GM12878 (cell line): Measurements from ENCODE around the gene AGAP3. TPM values are rescaled to one million over a fixed set of nuclear protein-coding genes. Genes with fewer than 3 reads are reported as not detected.

Experiments used
- ATAC-seq: fragments of 200-7000 bp; cut with Tn5 transposase; 3 replicates; pipeline ENCODE4 v1.9.1; 2020; ENCODE audit warnings: mild to moderate bottlenecking, moderate library complexity
- BruUV-seq: library from RNA; stranded (reverse); fragments of 400-500 nt; replicated peaks from 2 replicates; lab custom pipeline; 2021; lab: Mats Ljungman, UMichigan
- CTCF ChIA-PET: fragments of 300-600 bp; sonication (Branson Sonifier 250); formaldehyde crosslinking; extraction: SDS; loops from one replicate; lab custom pipeline; 2021; ENCODE audit warnings: inconsistent platforms; lab: Yijun Ruan, JAX
- POLR2A ChIA-PET: fragments of 350-600 bp; formaldehyde crosslinking; extraction: SDS; loops from one replicate; lab custom pipeline; 2021; ENCODE audit warnings: inconsistent platforms; lab: Charles Lee
- RAD21 ChIA-PET: fragments of 300-600 bp; sonication (Branson Sonifier 250); formaldehyde crosslinking; loops from one replicate; lab custom pipeline; 2023; ENCODE audit warnings: antibody characterized with exemption; ENCODE audit not compliant: unreplicated experiment; lab: Charles Lee
- SMC1A ChIA-PET: fragments of 300-600 bp; sonication (Branson Sonifier 250); formaldehyde crosslinking; loops from one replicate; lab custom pipeline; 2023; ENCODE audit not compliant: unreplicated experiment, uncharacterized antibody; lab: Charles Lee
- DNase-seq: peaks from one replicate; pipeline ENCODE4 v3.0.0-alpha.2; 2011; ENCODE audit warnings: low read depth, low spot score
- FAIRE-seq: peaks from 3 replicates; lab custom pipeline; 2011; peaks lifted over from hg19 to GRCh38; lab: Jason Lieb, UNC
- H2AFZ ChIP-seq: 2 replicates; pipeline ENCODE4 v1.6.0; 2011; ENCODE audit warnings: low read depth, low read length, control low read depth; ENCODE audit not compliant: control insufficient read depth
- H3K27ac ChIP-seq: 2 replicates; pipeline ENCODE4 v1.5.1; 2011; ENCODE audit warnings: control low read depth; ENCODE audit not compliant: control insufficient read depth, insufficient read depth
- H3K27me3 ChIP-seq, 2 experiments: replicated peaks in 1 of 2; 2 replicates each; pipeline versions ENCODE4 v1.6.0 to v1.6.1; 2011; ENCODE audit warnings: low read length in 1 of 2; ENCODE audit not compliant: control insufficient read depth in 2 of 2, insufficient read depth in 2 of 2
- H3K36me3 ChIP-seq, 2 experiments: 2 replicates each; pipeline ENCODE4 v1.5.1; 2011; ENCODE audit warnings: low read length in 1 of 2; ENCODE audit not compliant: control insufficient read depth in 2 of 2, insufficient read depth in 2 of 2
- H3K4me1 ChIP-seq: 2 replicates; pipeline ENCODE4 v1.6.1; 2011; ENCODE audit warnings: mild to moderate bottlenecking, low read length, moderate library complexity, mixed read lengths; ENCODE audit not compliant: control insufficient read depth, insufficient read depth
- H3K4me2 ChIP-seq: 2 replicates; pipeline ENCODE4 v1.6.0; 2011; ENCODE audit warnings: control low read depth; ENCODE audit not compliant: control insufficient read depth, insufficient read depth
- H3K4me3 ChIP-seq: fragments of 200-600 bp; sonication (generic); 2 replicates; pipeline ENCODE4 v1.5.1; 2016
- H3K79me2 ChIP-seq: 2 replicates; pipeline ENCODE4 v1.6.0; 2011; ENCODE audit warnings: low read length; ENCODE audit not compliant: control insufficient read depth, insufficient read depth
- H3K9ac ChIP-seq: 2 replicates; pipeline ENCODE4 v1.8.0; 2011; ENCODE audit warnings: low read length, control low read depth, mixed read lengths; ENCODE audit not compliant: control insufficient read depth, insufficient read depth
- H3K9me3 ChIP-seq: replicated peaks from 3 replicates; pipeline ENCODE4 v1.5.1; 2011; ENCODE audit warnings: mild to moderate bottlenecking, low read length; ENCODE audit not compliant: control insufficient read depth, insufficient read depth
- H4K20me1 ChIP-seq: 2 replicates; pipeline ENCODE4 v1.6.0; 2011; ENCODE audit not compliant: control insufficient read depth, insufficient read depth
- ATF7 ChIP-seq: fragments of 450-650 bp; IDR thresholded peaks from 2 replicates; pipeline ENCODE4 v1.6.1; 2016; ENCODE audit warnings: low read depth, mild to moderate bottlenecking
- BHLHE40 ChIP-seq, 2 experiments: fragments of 450-650 bp in 1 of 2; IDR thresholded peaks; 2 replicates each; pipeline ENCODE4 v1.6.1; 2011 to 2017; ENCODE audit warnings: low read depth in 2 of 2, borderline replicate concordance in 1 of 2, improper control_type of control experiment in 1 of 2, low read length in 1 of 2, mild to moderate bottlenecking in 1 of 2
- MTA2 ChIP-seq: fragments of 450-650 bp; IDR thresholded peaks from 2 replicates; pipeline ENCODE4 v1.6.1; 2016; ENCODE audit warnings: low read depth, mild to moderate bottlenecking, moderate library complexity
- MTA3 ChIP-seq: IDR thresholded peaks from 2 replicates; pipeline ENCODE4 v1.6.1; 2012; ENCODE audit warnings: low read length, inconsistent platforms, borderline replicate concordance
- PML ChIP-seq: IDR thresholded peaks from 2 replicates; pipeline ENCODE4 v1.6.1; 2012; ENCODE audit warnings: low read length, inconsistent platforms
- POLR2AphosphoS2 ChIP-seq: IDR thresholded peaks from 2 replicates; pipeline ENCODE4 v1.6.1; 2011; ENCODE audit warnings: low read depth, mild to moderate bottlenecking, low read length, improper control_type of control experiment, moderate library complexity
- POLR2AphosphoS5 ChIP-seq: IDR thresholded peaks from 2 replicates; pipeline ENCODE4 v1.6.1; 2011; ENCODE audit warnings: mild to moderate bottlenecking, low read length, inconsistent platforms
- RFX5 ChIP-seq: IDR thresholded peaks from 2 replicates; pipeline ENCODE4 v1.6.1; 2011; ENCODE audit warnings: low read depth, low read length, improper control_type of control experiment
- SIN3A ChIP-seq: IDR thresholded peaks from 2 replicates; pipeline ENCODE4 v1.6.1; 2012; ENCODE audit warnings: low read depth, low read length, improper control_type of control experiment
- SUZ12 ChIP-seq: fragments of 200-600 bp; sonication (generic); IDR thresholded peaks from one replicate; pipeline ENCODE4 v1.6.1; 2018; ENCODE audit warnings: antibody characterized with exemption, mild to moderate bottlenecking; ENCODE audit not compliant: unreplicated experiment
- TARDBP ChIP-seq: IDR thresholded peaks from 2 replicates; pipeline ENCODE4 v1.6.1; 2016; ENCODE audit warnings: borderline replicate concordance
- TCF12 ChIP-seq: IDR thresholded peaks from 2 replicates; pipeline ENCODE4 v1.6.1; 2011; ENCODE audit warnings: low read depth, mild to moderate bottlenecking, low read length
- ZNF274 ChIP-seq: IDR thresholded peaks from one replicate; pipeline ENCODE4 v1.8.0; 2011; ENCODE audit not compliant: insufficient read length, insufficient read depth
- WGBS: methylation state at CpG from one replicate; pipeline ENCODE4 v1.1.6; 2016; ENCODE audit warnings: low lambda C conversion rate; ENCODE audit not compliant: insufficient replicate concordance, insufficient coverage; ENCODE audit errors: missing lambda C conversion rate; 5-methylcytosine and 5-hydroxymethylcytosine counted together
- in situ Hi-C: fragments of 300-500 bp; cut with MboI; formaldehyde crosslinking; loops from 9 replicates; pipeline ENCODE4 v1.14.3; 2018; ENCODE audit warnings: mixed read lengths
- intact Hi-C: fragments of 100-400 bp; cut with micrococcal nuclease; formaldehyde crosslinking; loops from one replicate; pipeline ENCODE4 v1.14.2; 2022; ENCODE audit not compliant: unreplicated experiment
- polyA plus RNA-seq, 11 experiments: library from polyadenylated mRNA; depleted of rRNA in 4 of 11; unstranded in 6 of 11; stranded (reverse) in 5 of 11; fragments of >200 nt; fragmentation: Nextera tagmentation in 4 of 11; fragmentation: Illumina TruSeq in 1 of 11; extraction: Ambion mirVana in 4 of 11; extraction: Trizol in 1 of 11; gene quantifications; 1 replicate in 1 of 11; 2 replicates in 10 of 11; pipeline versions ENCODE4 v1.2.1 to v1.2.3, GENCODE V29; 2011 to 2016; ENCODE audit warnings: inconsistent platforms in 2 of 11, missing spikeins in 2 of 11, low read depth in 1 of 11
- total RNA-seq, 4 experiments: library from RNA; depleted of rRNA in 3 of 4; stranded (reverse); fragments of >200 nt in 3 of 4; fragmentation: Illumina TruSeq in 1 of 4; extraction: Trizol in 1 of 4; gene quantifications; 2 replicates each; pipeline versions ENCODE4 v1.2.1 to v1.2.3, GENCODE V29; 2013 to 2021
- TF ChIP-seq, protein P1 (sequence below): fragments of 450-650 bp; IDR thresholded peaks from 2 replicates; pipeline ENCODE4 v1.6.1; 2017; ENCODE audit warnings: mild to moderate bottlenecking
- TF ChIP-seq, protein P2 (sequence below): fragments of 150-350 bp; IDR thresholded peaks from 2 replicates; pipeline ENCODE4 v1.6.1; 2016; ENCODE audit warnings: low read depth, low read length
- TF ChIP-seq, protein P3 (sequence below): IDR thresholded peaks from 2 replicates; pipeline ENCODE4 v1.6.1; 2012; ENCODE audit warnings: low read depth, low read length, improper control_type of control experiment
- TF ChIP-seq, protein P4 (sequence below): IDR thresholded peaks from 2 replicates; pipeline ENCODE4 v1.6.1; 2012; ENCODE audit warnings: low read depth, low read length, improper control_type of control experiment

Gene AGAP3
- total and polyA plus RNA-seq, 10 of the 15 experiments (the other 5 are each of a cell fraction or from before 2014, with no cell fraction given), result 1.8 to 68.1 (median 15.7) TPM

DNA sequence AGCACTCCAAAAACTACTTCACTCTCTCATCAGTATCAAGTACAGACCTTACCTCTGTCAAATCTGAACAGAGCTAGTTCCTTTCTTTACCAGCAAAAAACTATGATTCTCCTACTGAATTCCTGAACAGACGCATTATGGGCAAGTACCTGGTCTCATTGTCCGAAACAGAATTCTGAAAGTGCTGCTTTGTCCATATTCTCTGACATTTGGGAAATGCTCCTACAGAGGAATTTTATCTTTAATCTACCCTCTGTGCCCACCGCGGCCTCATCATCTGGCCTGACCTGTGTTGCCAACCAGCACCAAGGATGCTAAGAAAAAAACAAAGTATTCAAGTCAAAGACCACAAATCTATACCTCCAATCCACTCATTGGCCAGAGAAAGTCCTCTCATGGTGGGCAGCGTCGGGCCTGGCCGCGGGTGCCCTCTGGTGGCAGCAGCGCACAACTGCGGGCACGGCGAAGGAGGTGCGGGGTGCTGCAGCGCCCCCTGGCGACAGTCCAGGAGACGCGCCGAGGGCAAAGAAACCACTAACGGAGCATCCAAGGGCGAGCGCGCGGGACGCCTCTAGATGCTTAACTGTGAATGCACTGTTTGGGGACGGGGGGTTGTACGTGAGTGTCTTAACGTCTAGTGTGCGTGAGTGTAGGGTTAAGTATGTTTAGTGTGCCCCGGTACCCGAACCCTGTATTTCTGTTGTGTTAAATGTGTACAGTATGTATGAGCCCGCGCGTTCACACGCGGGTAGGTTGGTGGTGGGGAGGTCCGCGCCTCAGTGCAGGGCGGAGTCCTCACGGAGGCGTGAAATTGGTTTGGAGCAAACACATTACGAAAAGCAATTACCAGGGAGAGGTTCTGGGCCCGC is 86.2 kb downstream of the AGAP3 start:
- FAIRE-seq (peak; percentile 57), ATAC-seq (peak; percentile 87), DNase-seq (no peak)
- H3K36me3 ChIP-seq, result no peaks in the 10 kb centered on the region
- no peaks in the 10 kb centered on the region for H3K79me2 ChIP-seq
- CTCF ChIA-PET, result interaction anchor here (0.7 to 1.2 kb wide), 8 partner anchors 10 to 275 kb away, joined by 3 to 8 read pairs (median 3); no protein-coding TSS in a partner anchor
- no peak overlapping the region for H2AFZ ChIP-seq
- in situ Hi-C loops, result no loop called here
- no peaks in the 10 kb centered on the region for H3K4me1 ChIP-seq
- peaks cover 5 to 19% of the 10 kb centered on the region in 2 experiments for H3K27me3 ChIP-seq
- intact Hi-C loops, result loop anchor here (1.0 to 5.0 kb wide), 2 partner anchors 48 to 70 kb away; no protein-coding TSS in a partner anchor
- no peak overlapping the region for H3K9ac ChIP-seq
- BruUV-seq, result no TSS peak
- no peak overlapping the region for H3K4me3 ChIP-seq
- no peaks in the 10 kb centered on the region for H3K9me3 ChIP-seq
- RAD21 ChIA-PET, result no interaction called here
- H3K4me2 ChIP-seq, result no peak overlapping the region
- 20% methylated on average over 42 of the region's 42 CpGs for WGBS
- no peak overlapping the region for H3K27ac ChIP-seq
- H4K20me1 ChIP-seq, result no peaks in the 10 kb centered on the region
- POLR2A ChIA-PET, result no interaction called here
- SMC1A ChIA-PET, result interaction anchor here (0.7 kb wide), 1 partner anchor 224 kb away, joined by 3 read pairs; no protein-coding TSS in a partner anchor
- TF ChIP-seq SIN3A, result no peak
- TF ChIP-seq MTA2, result no peak
- no peak for TF ChIP-seq PML
- TF ChIP-seq ZNF274, result no peak
- TF ChIP-seq, protein P1, sequence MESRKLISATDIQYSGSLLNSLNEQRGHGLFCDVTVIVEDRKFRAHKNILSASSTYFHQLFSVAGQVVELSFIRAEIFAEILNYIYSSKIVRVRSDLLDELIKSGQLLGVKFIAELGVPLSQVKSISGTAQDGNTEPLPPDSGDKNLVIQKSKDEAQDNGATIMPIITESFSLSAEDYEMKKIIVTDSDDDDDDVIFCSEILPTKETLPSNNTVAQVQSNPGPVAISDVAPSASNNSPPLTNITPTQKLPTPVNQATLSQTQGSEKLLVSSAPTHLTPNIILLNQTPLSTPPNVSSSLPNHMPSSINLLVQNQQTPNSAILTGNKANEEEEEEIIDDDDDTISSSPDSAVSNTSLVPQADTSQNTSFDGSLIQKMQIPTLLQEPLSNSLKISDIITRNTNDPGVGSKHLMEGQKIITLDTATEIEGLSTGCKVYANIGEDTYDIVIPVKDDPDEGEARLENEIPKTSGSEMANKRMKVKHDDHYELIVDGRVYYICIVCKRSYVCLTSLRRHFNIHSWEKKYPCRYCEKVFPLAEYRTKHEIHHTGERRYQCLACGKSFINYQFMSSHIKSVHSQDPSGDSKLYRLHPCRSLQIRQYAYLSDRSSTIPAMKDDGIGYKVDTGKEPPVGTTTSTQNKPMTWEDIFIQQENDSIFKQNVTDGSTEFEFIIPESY, result peak; percentile 87
- TF ChIP-seq, protein P2, sequence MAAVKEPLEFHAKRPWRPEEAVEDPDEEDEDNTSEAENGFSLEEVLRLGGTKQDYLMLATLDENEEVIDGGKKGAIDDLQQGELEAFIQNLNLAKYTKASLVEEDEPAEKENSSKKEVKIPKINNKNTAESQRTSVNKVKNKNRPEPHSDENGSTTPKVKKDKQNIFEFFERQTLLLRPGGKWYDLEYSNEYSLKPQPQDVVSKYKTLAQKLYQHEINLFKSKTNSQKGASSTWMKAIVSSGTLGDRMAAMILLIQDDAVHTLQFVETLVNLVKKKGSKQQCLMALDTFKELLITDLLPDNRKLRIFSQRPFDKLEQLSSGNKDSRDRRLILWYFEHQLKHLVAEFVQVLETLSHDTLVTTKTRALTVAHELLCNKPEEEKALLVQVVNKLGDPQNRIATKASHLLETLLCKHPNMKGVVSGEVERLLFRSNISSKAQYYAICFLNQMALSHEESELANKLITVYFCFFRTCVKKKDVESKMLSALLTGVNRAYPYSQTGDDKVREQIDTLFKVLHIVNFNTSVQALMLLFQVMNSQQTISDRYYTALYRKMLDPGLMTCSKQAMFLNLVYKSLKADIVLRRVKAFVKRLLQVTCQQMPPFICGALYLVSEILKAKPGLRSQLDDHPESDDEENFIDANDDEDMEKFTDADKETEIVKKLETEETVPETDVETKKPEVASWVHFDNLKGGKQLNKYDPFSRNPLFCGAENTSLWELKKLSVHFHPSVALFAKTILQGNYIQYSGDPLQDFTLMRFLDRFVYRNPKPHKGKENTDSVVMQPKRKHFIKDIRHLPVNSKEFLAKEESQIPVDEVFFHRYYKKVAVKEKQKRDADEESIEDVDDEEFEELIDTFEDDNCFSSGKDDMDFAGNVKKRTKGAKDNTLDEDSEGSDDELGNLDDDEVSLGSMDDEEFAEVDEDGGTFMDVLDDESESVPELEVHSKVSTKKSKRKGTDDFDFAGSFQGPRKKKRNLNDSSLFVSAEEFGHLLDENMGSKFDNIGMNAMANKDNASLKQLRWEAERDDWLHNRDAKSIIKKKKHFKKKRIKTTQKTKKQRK, result no peak
- no peak for TF ChIP-seq POLR2AphosphoS2
- TF ChIP-seq TARDBP, result 0 out of 2 replicates have a peak, but pooled peaks have one; percentile 29
- TF ChIP-seq MTA3, result no peak
- no peak for TF ChIP-seq POLR2AphosphoS5
- TF ChIP-seq, protein P3, sequence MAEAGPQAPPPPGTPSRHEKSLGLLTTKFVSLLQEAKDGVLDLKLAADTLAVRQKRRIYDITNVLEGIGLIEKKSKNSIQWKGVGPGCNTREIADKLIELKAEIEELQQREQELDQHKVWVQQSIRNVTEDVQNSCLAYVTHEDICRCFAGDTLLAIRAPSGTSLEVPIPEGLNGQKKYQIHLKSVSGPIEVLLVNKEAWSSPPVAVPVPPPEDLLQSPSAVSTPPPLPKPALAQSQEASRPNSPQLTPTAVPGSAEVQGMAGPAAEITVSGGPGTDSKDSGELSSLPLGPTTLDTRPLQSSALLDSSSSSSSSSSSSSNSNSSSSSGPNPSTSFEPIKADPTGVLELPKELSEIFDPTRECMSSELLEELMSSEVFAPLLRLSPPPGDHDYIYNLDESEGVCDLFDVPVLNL, result no peak
- TF ChIP-seq BHLHE40 (IDR thresholded peaks at IDR 0.05; ENCODE audit: borderline replicate concordance in 1 of 2, low read depth in 2 of 2, low read length in 1 of 2), result peak; percentile 45 to 72; a peak in 2 of 4 replicates
- 0 out of 2 replicates have a peak, but pooled peaks have one; percentile 6 for TF ChIP-seq TCF12
- TF ChIP-seq, protein P4, sequence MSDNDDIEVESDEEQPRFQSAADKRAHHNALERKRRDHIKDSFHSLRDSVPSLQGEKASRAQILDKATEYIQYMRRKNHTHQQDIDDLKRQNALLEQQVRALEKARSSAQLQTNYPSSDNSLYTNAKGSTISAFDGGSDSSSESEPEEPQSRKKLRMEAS, result no peak
- TF ChIP-seq SUZ12, result no peak
- no peak for TF ChIP-seq RFX5
- TF ChIP-seq ATF7, result no peak
